ENCODE data around the gene PRKCE.

PRKCE gene

DNA sequence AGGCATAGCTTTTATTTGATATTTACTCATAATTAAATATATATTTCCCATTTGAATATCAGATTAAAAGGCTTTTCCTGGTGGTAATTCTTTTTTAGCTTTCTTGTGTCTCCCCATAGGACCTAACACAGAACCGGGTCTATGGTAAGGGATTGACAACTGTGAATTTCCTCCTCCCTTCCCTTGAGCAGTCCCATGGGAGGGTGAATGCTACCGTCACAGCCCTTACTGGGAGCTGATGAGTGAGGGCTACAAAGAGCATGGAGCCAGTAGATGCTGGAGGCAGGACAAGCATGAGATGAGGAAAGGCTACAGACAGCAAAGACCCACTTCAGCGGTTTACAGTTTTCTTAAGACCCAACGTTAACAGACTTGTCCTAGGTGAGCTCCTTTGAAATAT lies 475.1 kb downstream of the PRKCE start:
- H3K27ac ChIP-seq, result no peak overlapping the region
- no peak for DNase-seq
- in situ Hi-C loops (cut with HindIII; ENCODE audit: low pct_ligation_motif_present, low sequenced_read_pairs), result no loop called here
- no peaks in the 10 kb centered on the region for H3K36me3 ChIP-seq (replicated peaks)
- TF ChIP-seq, protein P1, sequence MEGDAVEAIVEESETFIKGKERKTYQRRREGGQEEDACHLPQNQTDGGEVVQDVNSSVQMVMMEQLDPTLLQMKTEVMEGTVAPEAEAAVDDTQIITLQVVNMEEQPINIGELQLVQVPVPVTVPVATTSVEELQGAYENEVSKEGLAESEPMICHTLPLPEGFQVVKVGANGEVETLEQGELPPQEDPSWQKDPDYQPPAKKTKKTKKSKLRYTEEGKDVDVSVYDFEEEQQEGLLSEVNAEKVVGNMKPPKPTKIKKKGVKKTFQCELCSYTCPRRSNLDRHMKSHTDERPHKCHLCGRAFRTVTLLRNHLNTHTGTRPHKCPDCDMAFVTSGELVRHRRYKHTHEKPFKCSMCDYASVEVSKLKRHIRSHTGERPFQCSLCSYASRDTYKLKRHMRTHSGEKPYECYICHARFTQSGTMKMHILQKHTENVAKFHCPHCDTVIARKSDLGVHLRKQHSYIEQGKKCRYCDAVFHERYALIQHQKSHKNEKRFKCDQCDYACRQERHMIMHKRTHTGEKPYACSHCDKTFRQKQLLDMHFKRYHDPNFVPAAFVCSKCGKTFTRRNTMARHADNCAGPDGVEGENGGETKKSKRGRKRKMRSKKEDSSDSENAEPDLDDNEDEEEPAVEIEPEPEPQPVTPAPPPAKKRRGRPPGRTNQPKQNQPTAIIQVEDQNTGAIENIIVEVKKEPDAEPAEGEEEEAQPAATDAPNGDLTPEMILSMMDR (IDR thresholded peaks at IDR 0.05; ENCODE audit: low read depth, low read length, missing control alignments), result no peak
- H3K27me3 ChIP-seq (replicated peaks), result no peaks in the 10 kb centered on the region
- no peak overlapping the region for H3K4me3 ChIP-seq (ENCODE audit: low read depth, low read length)

DNA sequence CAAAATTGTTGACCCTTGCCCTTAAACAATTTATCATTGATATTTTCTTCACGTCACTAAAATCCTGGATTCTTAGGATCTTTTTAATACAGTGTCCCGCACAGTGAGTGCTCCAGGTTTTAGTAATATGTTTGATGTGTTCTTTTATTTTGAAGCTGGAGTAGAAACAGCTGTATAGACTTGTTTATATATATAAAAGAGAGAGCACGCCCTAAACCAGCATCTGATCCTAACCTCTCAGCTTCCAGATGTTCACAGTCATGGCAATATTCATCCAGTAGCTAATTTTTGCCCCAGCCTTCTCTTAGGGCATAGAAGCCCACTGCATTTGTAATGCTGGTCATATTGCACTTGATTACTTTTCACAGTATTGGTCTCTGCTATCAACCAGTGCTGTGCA lies 475.7 kb downstream of the PRKCE start:
- in situ Hi-C loops (cut with HindIII; ENCODE audit: low pct_ligation_motif_present, low sequenced_read_pairs), result no loop called here

DNA sequence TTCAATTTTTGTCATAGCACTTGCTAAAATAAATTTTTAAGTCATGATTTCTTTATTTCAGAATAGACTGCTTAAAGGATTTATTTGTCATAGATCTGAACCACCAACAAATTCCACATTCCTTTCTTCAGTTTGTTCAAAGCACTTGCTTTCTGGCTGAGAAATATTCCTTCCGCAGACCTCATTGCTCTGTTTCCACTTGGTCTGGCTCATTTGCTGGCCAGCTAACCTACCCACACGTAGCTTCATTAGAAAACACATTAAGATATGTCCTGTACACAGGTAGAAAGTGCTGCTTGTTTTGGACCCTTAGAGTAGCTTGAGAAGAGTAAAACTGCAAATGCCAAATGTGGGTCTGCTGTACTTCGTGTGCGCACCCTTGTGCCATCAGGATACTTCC lies 479.0 kb downstream of the PRKCE start:
- no peak for DNase-seq
- no peaks in the 10 kb centered on the region for H3K27me3 ChIP-seq (replicated peaks)
- H3K36me3 ChIP-seq (replicated peaks), result peaks cover 3% of the 10 kb centered on the region
- in situ Hi-C loops (cut with HindIII; ENCODE audit: low pct_ligation_motif_present, low sequenced_read_pairs), result no loop called here
- H3K4me3 ChIP-seq (ENCODE audit: low read depth, low read length), result no peak overlapping the region
- H3K27ac ChIP-seq, result no peak overlapping the region
- TF ChIP-seq, protein P1 (IDR thresholded peaks at IDR 0.05; ENCODE audit: low read depth, low read length, missing control alignments), result no peak

More for the DNA sequence above, 475.7 kb downstream of the PRKCE start:
- TF ChIP-seq, protein P1 (IDR thresholded peaks at IDR 0.05; ENCODE audit: low read depth, low read length, missing control alignments), result no peak
- H3K4me3 ChIP-seq (ENCODE audit: low read depth, low read length), result no peak overlapping the region
- no peak for DNase-seq
- H3K27me3 ChIP-seq (replicated peaks), result no peaks in the 10 kb centered on the region
- peaks cover 2% of the 10 kb centered on the region for H3K36me3 ChIP-seq (replicated peaks)
- H3K27ac ChIP-seq, result no peak overlapping the region

DNA sequence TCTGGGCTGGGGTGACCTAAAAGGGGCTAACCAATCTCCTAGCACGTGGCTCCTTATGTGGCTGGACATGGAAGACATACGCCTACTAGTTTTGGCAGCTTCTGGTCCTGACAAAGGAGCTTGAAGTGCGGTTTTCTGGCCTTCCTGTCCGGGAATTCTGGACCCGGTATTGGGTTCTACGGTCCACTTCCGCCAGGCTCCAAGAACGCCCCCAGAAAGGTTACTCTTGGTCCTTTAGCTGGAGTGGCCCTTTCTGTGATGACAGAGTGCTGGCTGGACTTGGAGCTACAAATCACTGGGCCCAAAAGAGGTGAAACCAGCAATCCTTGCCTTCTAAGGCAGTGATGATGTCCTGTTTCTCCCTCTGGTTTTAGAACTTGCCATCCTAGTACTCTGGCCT lies 481.5 kb downstream of the PRKCE start:
- TF ChIP-seq, protein P1 (IDR thresholded peaks at IDR 0.05; ENCODE audit: low read depth, low read length, missing control alignments), result no peak
- no peak overlapping the region for H3K27ac ChIP-seq
- H3K4me3 ChIP-seq (ENCODE audit: low read depth, low read length), result no peak overlapping the region
- DNase-seq, result no peak
- H3K27me3 ChIP-seq (replicated peaks), result no peaks in the 10 kb centered on the region
- in situ Hi-C loops (cut with HindIII; ENCODE audit: low pct_ligation_motif_present, low sequenced_read_pairs), result no loop called here
- peaks cover 3% of the 10 kb centered on the region for H3K36me3 ChIP-seq (replicated peaks)

DNA sequence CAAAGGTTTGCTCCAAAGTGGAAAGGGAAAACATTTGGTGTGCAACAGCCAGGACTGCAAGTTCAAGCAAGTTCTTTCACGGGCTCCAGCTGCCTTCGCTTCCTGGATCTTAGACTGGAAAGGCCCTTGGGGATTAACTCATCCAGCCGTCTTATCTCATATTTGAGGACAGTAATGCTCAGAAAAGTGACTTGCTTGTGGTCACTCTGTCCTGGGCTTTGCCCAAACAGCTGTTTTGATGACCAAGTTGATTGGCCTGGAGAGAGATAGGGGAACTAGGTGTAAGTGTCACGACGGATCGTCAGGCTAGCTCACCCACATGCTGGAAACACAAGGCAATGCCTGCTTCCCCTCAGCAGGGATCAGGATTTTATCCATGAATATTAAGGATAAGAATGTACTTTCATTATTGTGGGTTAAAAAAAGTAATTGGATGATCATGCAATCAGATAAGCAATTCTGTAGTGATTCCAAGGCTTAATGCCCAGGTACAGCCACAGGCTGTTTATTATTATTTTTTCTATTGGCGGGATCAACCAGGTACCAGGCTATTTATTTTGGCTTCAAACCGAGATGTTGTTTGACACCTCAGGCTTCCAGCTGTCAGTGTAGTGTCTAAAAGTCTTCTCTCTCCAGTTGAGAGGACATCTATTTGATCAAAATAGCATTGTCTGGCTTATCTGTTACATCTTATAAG lies 483.2 kb downstream of the PRKCE start:
- H3K27me3 ChIP-seq (replicated peaks), result no peaks in the 10 kb centered on the region
- in situ Hi-C loops (cut with HindIII; ENCODE audit: low pct_ligation_motif_present, low sequenced_read_pairs), result no loop called here
- DNase-seq, result peak; percentile 73
- no peak overlapping the region for H3K4me3 ChIP-seq (ENCODE audit: low read depth, low read length)
- peaks cover 3% of the 10 kb centered on the region for H3K36me3 ChIP-seq (replicated peaks)
- peak overlapping the region; percentile 83 for H3K27ac ChIP-seq
- TF ChIP-seq, protein P1 (IDR thresholded peaks at IDR 0.05; ENCODE audit: low read depth, low read length, missing control alignments), result no peak
